Hippocampal formation (tissue), 2 donors: ENCODE results near the gene VGF.
"Not testable (repeated sequence)": the region's sequence is repeated elsewhere in the genome, so short reads cannot be mapped to it uniquely, and the experiment has no call there.

Experiments used
- DNase-seq, 2 donors: peaks; one replicate each; lab custom pipeline; 2025; lab: John Stamatoyannopoulos, UW

VGF gene

GRCh38 chr7:101137651-101138212, 27.6 kb downstream of the VGF start:
- DNase-seq: no peak

- DNase-seq: no peak
Observed at GRCh38 chr7:101134399-101134980, 30.9 kb downstream of the VGF start.

GRCh38 chr7:101133621-101134398, 31.6 kb downstream of the VGF start:
- no peak for DNase-seq

- DNase-seq: not testable (repeated sequence)
Observed at GRCh38 chr7:101132626-101133600, 32.5 kb downstream of the VGF start.

- no peak for DNase-seq
Observed at GRCh38 chr7:101129603-101130117, 35.7 kb downstream of the VGF start.

- DNase-seq: no peak
Observed at GRCh38 chr7:101128040-101128834, 37.1 kb downstream of the VGF start.

- DNase-seq: no peak
Observed at GRCh38 chr7:101127460-101128039, 37.8 kb downstream of the VGF start.

GRCh38 chr7:101126651-101127459, 38.5 kb downstream of the VGF start, which contains the start of gene SERPINE1:
Gene SERPINE1 (plus strand): TSS chr7:101127104. CDS start chr7:101128394, 1,290 bp downstream.
- DNase-seq: peak in 1 of 2 donors; percentile 10

- DNase-seq: peak in 1 of 2 donors; percentile 12
Observed at GRCh38 chr7:101125989-101126650, 39.2 kb downstream of the VGF start.

GRCh38 chr7:101124376-101125056, 40.9 kb downstream of the VGF start:
- no peak for DNase-seq

- DNase-seq: no peak
Observed at GRCh38 chr7:101123703-101124068, 41.7 kb downstream of the VGF start.

- DNase-seq: no peak
Observed at GRCh38 chr7:101122933-101123702, 42.3 kb downstream of the VGF start.

- DNase-seq: no peak
Observed at GRCh38 chr7:101121991-101122932, 43.1 kb downstream of the VGF start.

- not testable (repeated sequence) for DNase-seq
Observed at GRCh38 chr7:101121631-101121990, 43.8 kb downstream of the VGF start.

GRCh38 chr7:101120315-101120714, 45.1 kb downstream of the VGF start:
- DNase-seq: no peak

- no peak for DNase-seq
Observed at GRCh38 chr7:101119876-101120275, 45.5 kb downstream of the VGF start.

GRCh38 chr7:101118856-101119255, 46.5 kb downstream of the VGF start:
- DNase-seq: no peak
